ENCODE measurements around the gene GPD2. TPM values are rescaled to one million over a fixed set of nuclear protein-coding genes. Genes with fewer than 3 reads are reported as not detected.

The GPD2 gene
- total and polyA plus RNA-seq, 11 donors = 3.5 to 24.8 (median 14.1) TPM

GRCh38 chr2:156586621-156587020 is 150.4 kb downstream of the GPD2 start:
- intact Hi-C loops (cut with DNase I) = loop anchor here (5.0 to 10.0 kb wide), 12 partner anchors 149 to 1209 kb away; partner anchors contain the start of genes GPD2 (in 5 of the 10) and NR4A2 (in 3 of the 10)
- no peaks in the 10 kb centered on the region for H3K27me3 ChIP-seq
- peaks cover 0 to 7% (median 0%) of the 10 kb centered on the region in 12 donors for H3K4me1 ChIP-seq
- no peak for ATAC-seq
- no peak overlapping the region for H3K4me3 ChIP-seq
- no peaks in the 10 kb centered on the region for H3K9me3 ChIP-seq
- H3K27ac ChIP-seq = no peak overlapping the region
- DNase-seq = no peak
- peaks cover 0 to 26% (median 20%) of the 10 kb centered on the region in 9 donors for H3K36me3 ChIP-seq
- TF ChIP-seq, protein P1, sequence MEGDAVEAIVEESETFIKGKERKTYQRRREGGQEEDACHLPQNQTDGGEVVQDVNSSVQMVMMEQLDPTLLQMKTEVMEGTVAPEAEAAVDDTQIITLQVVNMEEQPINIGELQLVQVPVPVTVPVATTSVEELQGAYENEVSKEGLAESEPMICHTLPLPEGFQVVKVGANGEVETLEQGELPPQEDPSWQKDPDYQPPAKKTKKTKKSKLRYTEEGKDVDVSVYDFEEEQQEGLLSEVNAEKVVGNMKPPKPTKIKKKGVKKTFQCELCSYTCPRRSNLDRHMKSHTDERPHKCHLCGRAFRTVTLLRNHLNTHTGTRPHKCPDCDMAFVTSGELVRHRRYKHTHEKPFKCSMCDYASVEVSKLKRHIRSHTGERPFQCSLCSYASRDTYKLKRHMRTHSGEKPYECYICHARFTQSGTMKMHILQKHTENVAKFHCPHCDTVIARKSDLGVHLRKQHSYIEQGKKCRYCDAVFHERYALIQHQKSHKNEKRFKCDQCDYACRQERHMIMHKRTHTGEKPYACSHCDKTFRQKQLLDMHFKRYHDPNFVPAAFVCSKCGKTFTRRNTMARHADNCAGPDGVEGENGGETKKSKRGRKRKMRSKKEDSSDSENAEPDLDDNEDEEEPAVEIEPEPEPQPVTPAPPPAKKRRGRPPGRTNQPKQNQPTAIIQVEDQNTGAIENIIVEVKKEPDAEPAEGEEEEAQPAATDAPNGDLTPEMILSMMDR (IDR thresholded peaks at IDR 0.05) = no peak
- TF ChIP-seq POLR2A (IDR thresholded peaks at IDR 0.05) = no peak
- 89 to 95% (median 92%) methylated on average over 2 of the region's 2 CpGs for WGBS, 4 donors

GRCh38 chr2:156589381-156590079 is 153.4 kb downstream of the GPD2 start:
- H3K27ac ChIP-seq = no peak overlapping the region
- intact Hi-C loops (cut with DNase I) = loop anchor here (2.0 to 10.0 kb wide), 16 partner anchors 152 to 1215 kb away; partner anchors contain the start of genes GPD2 (in 5 of the 10) and NR4A2 (in 3 of the 10)
- ATAC-seq (peak in 3 of 4 donors; percentile 36 to 55 (median 45)), DNase-seq (peak in 1 of 5 donors; percentile 6)
- 36 to 43% (median 38%) methylated on average over 10 of the region's 10 CpGs for WGBS, 4 donors
- H3K4me1 ChIP-seq = peaks cover 0 to 7% (median 0%) of the 10 kb centered on the region in 12 donors
- H3K27me3 ChIP-seq = no peaks in the 10 kb centered on the region
- no peak overlapping the region for H3K4me3 ChIP-seq
- H3K9me3 ChIP-seq = no peaks in the 10 kb centered on the region
- TF ChIP-seq POLR2A (IDR thresholded peaks at IDR 0.05) = no peak
- TF ChIP-seq, protein P1 (IDR thresholded peaks at IDR 0.05) = peak; percentile 31 to 71 (median 58)
- H3K36me3 ChIP-seq = peaks cover 0 to 8% (median under 1%) of the 10 kb centered on the region in 9 donors

DNA sequence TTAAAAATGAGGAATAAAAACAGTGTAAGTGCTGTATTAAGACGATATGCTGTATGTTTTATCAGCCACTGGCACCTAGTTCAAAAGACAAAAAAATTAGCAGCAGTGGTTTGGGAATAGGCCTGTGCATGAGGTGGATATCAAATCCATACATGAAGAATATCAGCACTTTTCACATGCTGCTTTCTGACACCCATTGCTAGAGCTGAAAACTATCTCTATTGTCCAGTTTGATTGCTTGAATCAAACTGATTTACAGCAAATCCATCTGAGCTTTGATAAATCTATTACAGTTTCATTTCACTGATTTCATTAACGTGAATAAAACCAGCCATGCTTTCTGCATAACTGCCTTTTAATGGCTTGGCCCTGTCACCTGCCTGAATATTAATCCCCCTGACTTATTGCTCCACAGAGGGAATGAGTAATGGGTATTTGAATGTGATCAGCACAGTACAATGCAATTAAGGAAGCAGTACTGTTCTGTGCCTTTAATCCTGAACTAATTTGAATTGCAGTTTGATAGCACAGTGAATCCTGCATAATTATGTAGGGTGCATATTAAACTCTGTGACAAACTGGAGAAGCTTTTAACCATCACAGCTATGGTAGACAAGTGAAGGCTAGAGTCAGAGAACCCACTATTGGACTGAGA is 154.0 kb downstream of the GPD2 start:
- TF ChIP-seq, protein P1 (IDR thresholded peaks at IDR 0.05) = no peak
- no peak for TF ChIP-seq POLR2A (IDR thresholded peaks at IDR 0.05)
- Histone ChIP-seq H3K9me3 (no peaks in the 10 kb centered on the region), H3K27me3 (no peaks in the 10 kb centered on the region), H3K4me1 (peaks cover 0 to 7% (median 0%) of the 10 kb centered on the region in 12 donors), H3K4me3 (no peak overlapping the region), H3K27ac (no peak overlapping the region), H3K36me3 (peaks cover 0 to 2% (median 0%) of the 10 kb centered on the region in 9 donors)
- ATAC-seq (no peak), DNase-seq (no peak)
- intact Hi-C loops (cut with DNase I) = loop anchor here in 5 of 10 donors (5.0 to 10.0 kb wide), 7 partner anchors 302 to 1215 kb away; no protein-coding TSS in a partner anchor
- 58 to 63% (median 61%) methylated on average over 2 of the region's 2 CpGs for WGBS, 4 donors

Data from heart left ventricle (tissue), 16 donors.